GM12892 (cell line): Measurements from ENCODE around the gene MAP2K5.

Experiments
- POLR2A ChIP-seq: IDR thresholded peaks from 2 replicates; pipeline ENCODE4 v1.6.1; 2011; ENCODE audit warnings: low read depth, low read length, control low read depth
- POLR2AphosphoS5 ChIP-seq: IDR thresholded peaks from 2 replicates; pipeline ENCODE4 v1.6.1; 2011; ENCODE audit warnings: low read depth, low read length, control low read depth
- TAF1 ChIP-seq: IDR thresholded peaks from 2 replicates; pipeline ENCODE4 v1.6.1; 2011; ENCODE audit warnings: low read depth, mild to moderate bottlenecking, control low read depth, low read length, borderline replicate concordance

DNA sequence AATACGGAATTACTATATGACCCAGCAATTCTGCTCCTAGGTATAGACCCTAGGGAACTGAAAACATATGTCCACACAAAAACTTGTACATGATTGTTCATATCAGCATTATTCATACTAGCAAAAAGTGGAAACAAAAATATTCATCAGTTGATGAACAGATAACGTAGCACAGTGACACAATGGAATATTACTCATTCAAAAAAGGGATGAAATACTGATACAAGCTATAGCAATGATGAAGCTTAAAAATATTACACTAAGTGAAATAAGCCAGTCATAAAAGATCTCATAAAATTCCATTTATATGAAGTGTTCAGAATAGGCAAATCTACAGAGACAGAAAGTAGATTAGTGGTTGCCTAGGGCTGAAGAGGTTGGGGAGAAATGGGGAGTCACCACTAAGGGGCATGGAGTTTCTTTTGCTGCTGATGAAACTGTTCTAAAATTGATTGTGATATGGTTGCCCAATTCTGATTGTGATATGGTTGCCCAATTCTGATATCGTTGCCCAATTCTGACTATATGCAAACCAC, 11.1 kb upstream of the MAP2K5 start:
- TF ChIP-seq POLR2A (no peak), TAF1 (no peak), POLR2AphosphoS5 (no peak)
